Transverse colon (tissue), 4 donors: ENCODE results near the gene C19orf73.

ENCODE experiments used
- CTCF ChIP-seq, 5 experiments: fragments of 200-600 bp in 3 of 5; fragments of 450-650 bp in 2 of 5; sonication (generic) in 3 of 5; IDR thresholded peaks; 1 replicate in 2 of 5; 2 replicates in 3 of 5; pipeline ENCODE4 v1.5.1; 2016 to 2017; ENCODE audit warnings: antibody characterized with exemption in 5 of 5, inconsistent platforms in 3 of 5, mild to moderate bottlenecking in 2 of 5, moderate library complexity in 1 of 5
- POLR2A ChIP-seq: fragments of 450-650 bp; IDR thresholded peaks from one replicate; pipeline ENCODE4 v1.6.1; 2016; ENCODE audit warnings: antibody characterized with exemption, mild to moderate bottlenecking, moderate library complexity
- POLR2AphosphoS5 ChIP-seq, 3 donors: sonication (generic); formaldehyde crosslinking; IDR thresholded peaks; one replicate each; pipeline ENCODE4 v1.6.1; 2016; ENCODE audit warnings: antibody characterized with exemption in 3 of 3

- no peak for TF ChIP-seq CTCF (IDR thresholded peaks at IDR 0.05)
- TF ChIP-seq POLR2A: no peak
- no peak for TF ChIP-seq POLR2AphosphoS5 (IDR thresholded peaks at IDR 0.05)
Measured at GRCh38 chr19:49155820-49156346, 36.9 kb upstream of the C19orf73 start.
